ENCODE results near the gene LRFN4. TPM values are rescaled to one million over a fixed set of nuclear protein-coding genes. Genes with fewer than 3 reads are reported as not detected.
"Not testable (repeated sequence)": the region's sequence is repeated elsewhere in the genome, so short reads cannot be mapped to it uniquely, and the experiment has no call there.

Gene LRFN4
- total RNA-seq, 3 donors from 2014 or later: 20.3 to 29.1 (median 27.8) TPM

GRCh38 chr11:66818231-66818955 lies 38.5 kb upstream of the LRFN4 start:
- H3K36me3 ChIP-seq (ENCODE audit: low read depth): no peaks in the 10 kb centered on the region
- DNase-seq (no peak), ATAC-seq (no peak)
- no peaks in the 10 kb centered on the region for H3K9me3 ChIP-seq
- no peak overlapping the region for H3K4me3 ChIP-seq
- intact Hi-C loops (cut with DNase I, micrococcal nuclease): no loop called here
- no peak for TF ChIP-seq CTCF (IDR thresholded peaks at IDR 0.05)
- no peaks in the 10 kb centered on the region for H3K4me1 ChIP-seq (ENCODE audit: low read depth)

GRCh38 chr11:66820381-66820780 lies 36.5 kb upstream of the LRFN4 start:
- Histone ChIP-seq H3K4me1 (ENCODE audit: low read depth) (no peaks in the 10 kb centered on the region), H3K9me3 (no peaks in the 10 kb centered on the region), H3K4me3 (no peak overlapping the region), H3K36me3 (ENCODE audit: low read depth) (no peaks in the 10 kb centered on the region)
- intact Hi-C loops (cut with DNase I, micrococcal nuclease): no loop called here
- DNase-seq (no peak), ATAC-seq (no peak)
- TF ChIP-seq CTCF (IDR thresholded peaks at IDR 0.05): no peak

- intact Hi-C loops (cut with DNase I, micrococcal nuclease): no loop called here
- no peaks in the 10 kb centered on the region for H3K36me3 ChIP-seq (ENCODE audit: low read depth)
- no peak for TF ChIP-seq CTCF (IDR thresholded peaks at IDR 0.05)
- no peak overlapping the region for H3K4me3 ChIP-seq
- no peaks in the 10 kb centered on the region for H3K9me3 ChIP-seq
- no peak for ATAC-seq
- DNase-seq: no peak
- H3K4me1 ChIP-seq (ENCODE audit: low read depth): no peaks in the 10 kb centered on the region
Measured at GRCh38 chr11:66820901-66821300, 36.0 kb upstream of the LRFN4 start.

- TF ChIP-seq CTCF (IDR thresholded peaks at IDR 0.05): no peak
- intact Hi-C loops (cut with DNase I, micrococcal nuclease): no loop called here
- ATAC-seq: no peak
Measured at GRCh38 chr11:66823700-66824099, 33.2 kb upstream of the LRFN4 start.

GRCh38 chr11:66824573-66824972 lies 32.3 kb upstream of the LRFN4 start:
- intact Hi-C loops (cut with DNase I, micrococcal nuclease); H3K9me3 ChIP-seq; H3K36me3 ChIP-seq (ENCODE audit: low read depth); ATAC-seq; H3K4me3 ChIP-seq; H3K4me1 ChIP-seq (ENCODE audit: low read depth); DNase-seq: not testable (repeated sequence)

More at GRCh38 chr11:66823700-66824099, 33.2 kb upstream of the LRFN4 start:
- Histone ChIP-seq H3K4me1 (ENCODE audit: low read depth) (no peaks in the 10 kb centered on the region), H3K9me3 (no peaks in the 10 kb centered on the region), H3K4me3 (no peak overlapping the region), H3K36me3 (ENCODE audit: low read depth) (no peaks in the 10 kb centered on the region)
- no peak for DNase-seq

- intact Hi-C loops (cut with DNase I, micrococcal nuclease): loop anchor here (2.0 to 5.0 kb wide), 2 partner anchors 137 to 140 kb away; no protein-coding TSS in a partner anchor
- peaks cover 3% of the 10 kb centered on the region for H3K36me3 ChIP-seq (ENCODE audit: low read depth)
- ATAC-seq (no peak), DNase-seq (no peak)
- H3K9me3 ChIP-seq: no peaks in the 10 kb centered on the region
- H3K4me3 ChIP-seq: no peak overlapping the region
- no peak for TF ChIP-seq CTCF (IDR thresholded peaks at IDR 0.05)
- no peaks in the 10 kb centered on the region for H3K4me1 ChIP-seq (ENCODE audit: low read depth)
Measured at GRCh38 chr11:66834539-66834845, 22.4 kb upstream of the LRFN4 start.
